NCI-H2171 (cell line): ENCODE results near the gene ZNF865.
A peak's percentile ranks its signal among the peaks of the same experiment; 100 is the strongest.

Experiments used
- DNase-seq: peaks from one replicate; lab custom pipeline; 2025; lab: John Stamatoyannopoulos, UW

Gene ZNF865

DNA sequence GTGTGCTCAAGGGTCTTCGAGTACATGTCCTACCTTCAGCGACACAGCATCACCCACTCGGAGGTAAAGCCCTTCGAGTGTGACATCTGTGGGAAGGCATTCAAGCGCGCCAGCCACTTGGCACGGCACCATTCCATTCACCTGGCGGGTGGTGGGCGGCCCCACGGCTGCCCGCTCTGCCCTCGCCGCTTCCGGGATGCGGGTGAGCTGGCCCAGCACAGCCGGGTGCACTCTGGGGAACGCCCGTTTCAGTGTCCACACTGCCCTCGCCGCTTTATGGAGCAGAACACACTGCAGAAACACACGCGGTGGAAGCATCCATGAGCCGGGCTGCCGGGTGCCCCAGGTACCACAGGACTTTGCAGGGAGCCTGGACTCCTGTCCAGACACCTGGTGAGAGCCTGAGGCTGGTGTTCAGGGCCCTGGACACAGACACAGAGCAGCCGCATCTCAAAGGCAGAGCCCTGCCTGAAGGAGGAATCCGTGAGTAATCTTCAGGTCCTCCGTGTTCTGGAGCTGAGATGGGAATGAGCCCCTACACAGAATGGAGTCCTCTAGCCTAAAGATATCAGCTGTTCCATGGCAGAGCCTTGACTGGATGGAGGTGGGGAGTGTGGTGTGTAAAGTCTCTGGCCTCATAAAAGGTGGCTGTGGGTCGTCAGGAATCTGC, 39.5 kb downstream of the ZNF865 start:
- no peak for DNase-seq

DNA sequence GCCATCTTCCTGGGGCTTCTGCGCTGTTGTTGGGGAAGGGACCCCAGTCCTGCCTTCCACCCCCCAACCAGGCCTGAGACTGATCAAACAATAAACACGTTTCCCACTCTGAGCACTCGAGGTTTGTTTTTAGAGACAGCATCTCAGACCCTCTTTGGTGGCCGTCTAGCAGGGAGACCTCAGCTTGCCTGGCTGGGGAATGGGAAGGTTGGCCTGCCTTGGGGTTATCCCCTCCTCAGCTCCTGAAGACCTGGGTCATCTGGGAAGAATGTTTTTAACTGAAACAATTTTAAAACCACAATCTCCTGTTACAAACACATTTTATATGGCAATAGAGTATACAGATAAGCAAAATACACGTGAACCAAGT, 40.0 kb downstream of the ZNF865 start:
- DNase-seq: no peak

DNA sequence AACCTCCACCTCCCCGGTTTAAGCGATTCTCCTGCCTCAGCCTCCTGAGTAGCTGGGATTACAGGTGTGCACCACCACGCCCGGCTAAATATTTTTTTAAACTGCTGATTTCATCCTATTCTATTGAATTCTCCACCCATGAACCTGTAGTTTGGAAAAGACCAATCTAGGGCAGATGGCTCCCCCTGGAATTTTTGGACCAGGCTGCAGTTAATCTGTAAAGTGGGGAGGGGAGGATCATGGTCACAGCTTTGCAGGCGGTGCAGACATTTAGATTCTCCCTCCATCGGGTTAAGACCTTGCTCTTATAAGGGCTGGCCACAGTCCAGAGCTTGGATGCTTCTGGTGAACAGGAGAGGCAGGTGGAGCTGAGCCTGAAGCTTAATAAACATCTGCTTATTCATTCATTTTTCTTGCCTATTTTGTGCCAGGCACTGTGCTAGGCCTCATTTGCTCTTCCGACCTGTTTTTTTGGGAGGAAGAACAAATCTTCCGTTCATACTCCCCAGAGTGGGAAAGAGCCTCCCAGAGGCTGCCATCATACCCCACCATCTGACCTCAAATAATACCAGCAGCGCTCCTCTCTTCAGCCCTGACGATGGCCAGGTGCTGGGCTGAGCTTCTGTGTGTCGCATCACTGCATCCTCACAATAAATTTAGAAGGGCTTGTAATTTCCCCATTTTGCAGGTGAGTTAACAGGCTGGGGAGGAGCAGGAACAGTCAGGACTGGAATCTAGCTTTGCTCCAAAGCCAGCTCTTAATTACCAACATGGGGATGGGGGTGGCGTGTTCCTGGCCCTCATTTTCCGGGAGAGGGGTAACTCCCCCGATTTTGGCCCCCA, 41.7 kb downstream of the ZNF865 start:
- no peak for DNase-seq

DNA sequence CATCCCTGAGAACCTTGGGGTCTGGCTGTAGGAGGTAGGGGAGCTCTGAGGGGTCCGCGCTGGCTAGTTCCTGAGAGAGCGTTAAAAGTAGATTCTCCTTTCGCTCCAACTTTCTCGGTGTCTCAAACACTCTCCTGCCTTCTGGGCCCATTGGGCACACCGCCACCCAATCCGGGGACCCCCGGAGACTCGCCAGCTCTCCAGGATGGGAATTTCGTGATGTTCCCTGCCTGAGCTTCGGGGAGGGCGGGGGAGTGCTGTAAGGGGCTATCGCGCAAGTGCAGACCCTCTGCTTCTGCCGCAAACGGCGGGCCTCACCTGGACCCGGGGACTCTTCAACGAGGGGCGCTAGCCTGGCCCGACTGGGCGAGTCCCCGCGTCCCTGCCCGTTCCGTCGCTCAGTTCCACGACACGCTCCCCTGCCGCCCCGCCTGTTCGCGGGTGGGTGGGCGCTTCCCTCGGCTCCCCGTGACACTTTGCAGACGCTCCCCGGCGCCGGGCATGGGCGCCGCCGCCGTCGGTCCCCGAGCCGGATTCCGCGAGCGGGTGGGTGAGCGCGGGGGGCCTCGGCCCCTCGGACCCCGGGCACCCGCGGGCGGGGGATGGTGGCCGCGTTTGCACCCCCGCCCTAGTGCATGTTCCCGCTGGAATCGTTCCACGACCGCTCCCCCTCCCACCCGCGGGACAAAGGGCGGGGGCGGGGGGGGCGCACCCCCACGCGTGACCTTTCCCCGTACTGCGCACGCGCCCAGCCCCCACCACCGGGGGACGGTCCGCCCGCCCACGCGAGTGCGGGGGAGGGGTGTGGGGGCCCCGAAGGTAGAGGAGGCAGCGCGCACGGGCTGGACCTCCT, 42.5 kb downstream of the ZNF865 start, which contains the start of gene CCDC106:
Gene CCDC106, plus strand, starts transcription at position 481 of the 853 bp plus-strand sequence. CDS start 835 bp downstream, outside the sequence.
- peak; percentile 73 for DNase-seq

DNA sequence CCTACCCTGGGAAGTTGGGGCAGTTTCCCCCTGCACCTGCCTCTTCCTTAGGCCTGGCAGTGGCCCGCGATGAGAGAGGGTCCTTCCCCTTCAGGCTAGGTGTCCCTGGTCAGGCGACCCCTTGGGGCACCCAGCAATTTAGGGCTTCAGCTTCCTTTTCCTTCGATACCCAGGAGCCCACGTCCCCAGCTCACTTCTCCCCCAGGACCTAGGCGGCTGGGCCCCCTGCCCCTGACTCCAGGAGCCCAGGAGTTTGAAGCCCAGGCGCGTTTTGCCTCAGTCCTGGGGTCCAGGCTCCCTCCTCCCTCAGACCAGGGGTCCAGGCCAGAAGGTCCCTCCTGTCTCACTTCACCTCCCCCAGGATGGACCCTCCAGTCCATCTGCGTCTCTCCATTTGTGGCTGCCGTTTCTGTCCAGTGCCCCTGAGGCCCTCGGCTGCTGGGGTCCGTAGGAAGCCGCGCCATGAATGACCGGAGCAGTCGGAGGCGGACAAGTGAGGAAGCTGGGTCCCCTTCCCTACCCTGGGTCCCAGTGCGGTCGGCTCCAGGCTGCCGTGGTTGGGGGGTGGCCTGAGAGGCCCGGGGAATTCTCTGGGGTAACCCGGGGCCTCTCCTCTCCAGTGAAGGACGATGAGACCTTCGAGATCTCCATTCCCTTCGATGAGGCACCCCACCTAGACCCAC, 43.3 kb downstream of the ZNF865 start:
- DNase-seq: no peak

DNA sequence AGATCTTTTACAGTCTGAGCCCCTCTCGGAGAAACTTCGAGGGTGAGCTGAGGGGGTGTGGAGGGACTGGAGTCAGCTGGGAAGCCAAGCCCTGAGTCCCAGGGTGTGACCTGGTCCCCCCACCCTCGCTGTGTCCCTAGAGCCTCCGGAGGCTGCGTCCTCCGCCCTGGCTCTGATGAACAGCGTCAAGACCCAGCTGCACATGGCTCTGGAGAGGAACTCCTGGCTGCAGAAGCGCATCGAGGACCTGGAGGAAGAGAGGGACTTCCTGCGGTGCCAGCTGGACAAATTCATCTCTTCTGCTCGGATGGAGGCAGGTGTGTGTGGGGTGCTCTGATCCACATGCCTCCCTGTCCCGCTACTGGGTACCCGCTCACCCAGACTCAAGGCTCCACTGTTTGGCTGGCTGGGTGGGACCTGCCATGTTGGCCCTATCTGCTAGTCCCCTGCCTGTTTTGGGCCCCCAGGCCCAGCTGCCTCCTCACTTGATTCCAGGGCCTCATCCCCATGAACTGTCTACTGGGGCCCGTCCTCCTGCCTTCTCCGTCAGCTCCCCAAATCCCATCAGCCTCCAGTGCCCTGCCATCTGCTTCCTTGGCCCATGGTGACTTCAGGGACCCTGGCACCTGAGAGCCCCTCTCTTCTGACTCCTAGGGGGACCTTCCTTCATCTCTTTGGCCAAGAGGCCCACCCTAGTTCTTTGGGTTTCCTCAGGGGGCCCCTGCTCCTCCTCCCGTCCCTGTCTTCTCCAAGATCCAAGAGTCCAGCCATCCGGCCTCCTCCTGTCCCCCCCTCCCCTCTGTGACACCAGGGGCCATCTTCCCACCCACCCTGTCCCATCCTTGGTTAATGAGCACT, 44.0 kb downstream of the ZNF865 start:
- no peak for DNase-seq

DNA sequence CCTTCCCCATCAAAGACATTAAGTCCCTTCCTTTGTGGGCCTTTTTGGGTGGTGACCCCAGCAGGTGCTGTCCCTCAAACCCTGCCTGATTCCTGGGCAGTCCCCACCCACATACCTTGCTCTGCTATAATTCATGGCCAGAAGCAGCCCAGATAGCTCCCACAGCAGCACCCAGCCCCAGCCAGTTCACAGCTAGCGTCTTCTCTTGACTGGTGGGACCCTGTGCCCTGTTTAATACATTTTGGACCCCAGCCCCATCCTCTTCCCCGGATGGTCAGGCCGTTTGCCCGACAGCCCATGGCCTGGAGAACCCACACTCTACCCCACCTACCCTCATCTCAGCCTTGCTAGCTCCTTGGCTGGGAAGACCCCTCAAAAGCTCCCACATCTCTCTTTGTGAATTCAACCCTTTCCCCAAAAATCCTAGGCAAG, 44.7 kb downstream of the ZNF865 start:
- no peak for DNase-seq

DNA sequence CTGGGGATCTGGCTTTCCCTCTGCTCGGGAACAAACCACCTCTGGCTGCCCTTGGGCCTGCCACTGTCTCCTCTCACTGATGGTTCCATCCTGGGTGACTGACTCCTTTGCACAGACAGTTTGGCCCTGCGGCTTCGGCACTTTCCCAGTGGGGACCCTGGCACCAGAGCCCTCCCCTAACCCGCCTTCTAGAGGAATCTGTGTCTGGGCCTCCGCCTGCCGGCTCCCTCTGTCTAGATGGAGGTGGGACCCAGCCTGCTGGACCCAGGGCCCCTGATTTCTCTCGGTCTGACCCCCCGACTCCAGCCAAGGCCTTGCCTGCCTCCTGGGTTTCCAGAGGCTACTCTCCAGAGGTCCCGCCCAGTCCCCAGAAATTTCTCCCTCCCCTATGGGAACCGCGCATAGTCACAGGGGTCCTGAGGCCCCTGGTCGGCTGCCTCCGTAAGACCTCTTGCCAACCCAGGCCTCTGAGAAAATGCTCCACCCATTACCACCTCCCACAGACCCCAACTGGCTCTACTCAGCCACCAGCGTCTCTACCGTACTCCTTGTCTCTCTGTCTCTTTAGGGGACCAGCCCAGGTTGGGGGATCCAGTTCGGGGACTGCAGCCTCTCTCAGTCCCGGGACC, 45.3 kb downstream of the ZNF865 start:
- DNase-seq: no peak

DNA sequence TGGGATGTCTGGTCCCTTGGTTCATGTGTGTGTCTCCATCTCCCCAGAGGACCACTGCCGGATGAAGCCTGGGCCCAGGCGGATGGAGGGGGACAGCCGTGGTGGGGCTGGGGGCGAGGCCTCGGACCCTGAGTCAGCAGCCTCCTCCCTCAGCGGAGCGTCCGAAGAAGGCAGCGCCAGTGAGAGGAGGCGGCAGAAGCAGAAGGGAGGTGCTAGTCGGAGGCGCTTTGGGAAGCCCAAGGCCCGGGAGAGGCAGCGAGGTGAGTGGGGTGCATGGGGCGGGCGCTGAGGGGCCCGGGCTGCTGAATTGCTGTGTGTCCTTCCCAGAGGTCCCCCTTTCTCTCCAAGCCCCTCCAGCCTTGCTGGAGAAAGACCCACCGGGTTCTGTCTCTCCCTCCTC, 45.8 kb downstream of the ZNF865 start:
- DNase-seq: no peak

DNA sequence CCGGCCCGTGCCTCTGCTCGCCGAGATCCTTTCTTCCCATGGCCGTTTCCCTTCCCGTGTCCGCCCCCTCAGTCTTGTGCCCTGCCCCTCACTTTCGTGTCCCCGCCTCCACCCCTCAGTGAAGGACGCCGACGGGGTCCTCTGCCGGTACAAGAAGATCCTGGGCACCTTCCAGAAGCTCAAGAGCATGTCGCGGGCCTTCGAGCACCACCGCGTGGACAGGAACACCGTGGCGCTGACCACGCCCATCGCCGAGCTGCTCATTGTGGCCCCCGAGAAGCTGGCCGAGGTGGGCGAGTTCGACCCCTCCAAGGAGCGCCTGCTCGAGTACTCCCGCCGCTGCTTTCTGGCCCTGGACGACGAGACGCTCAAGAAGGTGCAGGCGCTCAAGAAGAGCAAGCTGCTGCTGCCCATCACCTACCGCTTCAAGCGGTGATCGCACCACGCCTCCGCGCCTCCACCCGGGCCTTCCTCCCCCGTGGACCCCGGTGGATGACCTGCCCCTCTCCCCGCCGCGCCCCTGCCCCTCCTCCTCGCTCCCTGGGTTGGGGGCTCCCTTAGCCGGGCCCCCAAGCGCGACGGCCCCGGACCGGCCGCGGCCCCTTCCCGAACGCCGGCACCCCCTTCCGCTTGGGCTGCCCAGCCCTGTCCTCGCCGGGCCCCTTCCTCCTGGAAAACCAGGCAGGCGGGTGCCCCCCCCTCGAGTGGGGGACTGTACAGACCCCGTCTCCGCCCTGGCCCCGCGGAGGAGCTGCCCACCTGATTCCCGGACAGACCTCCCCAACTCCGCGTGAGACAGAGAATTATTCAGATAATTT, 47.1 kb downstream of the ZNF865 start:
- no peak for DNase-seq

DNA sequence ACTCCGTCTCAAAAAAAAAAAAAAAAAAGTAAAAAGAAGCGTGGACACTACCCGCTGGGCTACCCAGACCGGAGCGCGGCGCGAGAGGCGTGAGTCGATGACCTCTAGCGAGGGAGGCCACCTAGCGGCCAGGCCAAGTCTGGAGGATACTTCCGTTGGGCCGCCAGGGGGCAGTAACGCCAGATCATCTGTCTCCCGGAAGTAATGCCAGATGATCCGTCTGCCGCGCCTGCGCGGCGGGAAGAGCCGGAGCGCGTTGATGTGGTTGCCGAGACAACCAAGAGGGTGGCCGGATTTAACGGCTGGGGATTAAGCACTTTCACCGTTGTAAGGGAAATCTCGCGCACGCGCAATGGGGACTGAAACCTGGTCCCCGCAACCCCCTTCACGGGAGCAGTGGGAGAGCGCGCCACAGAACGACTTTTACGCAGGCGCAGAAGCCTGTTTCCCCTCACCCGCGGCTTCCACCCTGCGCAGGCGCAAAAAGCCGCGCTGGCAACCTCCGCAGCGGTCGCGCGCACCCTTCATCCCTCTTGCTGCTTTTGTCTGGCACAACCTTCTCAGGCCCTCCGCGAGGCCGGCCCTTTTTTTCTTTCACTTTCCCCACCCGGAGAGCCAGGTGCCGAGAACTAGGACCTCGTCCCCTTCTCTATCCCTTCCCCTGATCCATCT, 48.3 kb downstream of the ZNF865 start:
- DNase-seq: peak; percentile 96

DNA sequence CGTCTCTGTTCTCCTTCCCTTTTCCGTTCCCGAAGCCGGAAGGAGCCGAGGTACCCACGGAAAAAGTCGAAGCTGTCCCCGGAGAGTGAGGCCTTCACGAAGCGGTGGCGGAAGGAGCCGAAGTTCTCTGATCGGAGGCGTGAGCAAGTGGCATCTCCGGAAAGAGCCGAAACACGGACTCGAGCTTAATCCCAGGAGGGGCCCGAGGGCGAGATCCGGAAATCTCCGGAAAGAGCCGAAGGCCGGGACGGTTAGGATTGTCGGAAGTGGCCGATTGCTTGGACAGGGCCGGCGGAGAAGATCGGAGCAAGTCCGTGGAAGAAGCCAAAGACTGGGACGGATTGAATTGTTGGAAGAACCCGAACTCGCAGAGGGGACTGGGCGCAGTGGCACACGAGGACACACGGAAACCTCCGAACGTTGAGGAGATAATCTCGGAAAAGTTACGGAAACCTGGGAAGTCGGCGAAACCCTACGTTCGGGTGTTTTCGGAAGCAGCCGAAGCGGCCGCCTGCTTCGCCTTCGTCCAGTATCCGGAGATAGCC, 48.9 kb downstream of the ZNF865 start:
- DNase-seq: peak; percentile 98

DNA sequence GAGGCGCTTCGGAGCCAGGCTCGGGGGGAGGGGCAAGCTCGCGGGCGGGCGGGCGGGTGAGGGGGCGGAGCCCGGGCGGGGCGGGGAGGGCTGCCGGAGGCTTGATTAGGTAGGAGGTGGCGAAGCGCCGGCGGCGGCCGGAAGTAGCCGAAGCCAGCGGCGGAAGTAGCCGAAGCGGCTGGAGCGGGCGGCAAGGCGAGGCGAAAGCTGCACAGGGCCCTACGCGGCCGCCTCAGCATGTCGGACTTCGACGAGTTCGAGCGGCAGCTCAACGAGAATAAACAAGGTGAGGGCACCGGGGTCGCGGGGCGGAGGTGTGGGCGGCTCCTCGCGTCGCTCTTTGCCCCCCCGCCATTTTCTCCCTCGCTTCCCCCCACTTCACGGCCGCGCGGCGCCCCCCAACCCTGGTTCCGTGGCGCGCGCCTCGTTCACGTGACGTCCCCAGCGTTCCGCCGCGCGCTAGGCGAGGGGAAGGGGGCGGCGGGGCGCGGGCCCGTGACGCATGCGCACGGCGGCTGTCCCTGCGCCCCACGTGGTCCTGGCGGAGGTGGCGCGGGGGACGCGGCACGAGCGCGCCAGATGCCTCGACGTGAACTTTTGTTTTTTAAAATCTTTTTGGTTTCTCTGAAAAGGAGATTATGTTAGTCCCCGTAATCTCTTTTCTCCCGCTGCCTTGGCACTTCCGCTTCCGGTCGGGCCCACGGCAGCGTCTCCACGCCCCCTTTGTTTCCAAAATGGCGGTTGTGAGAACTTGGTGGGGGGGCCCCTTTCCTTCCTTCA, 49.6 kb downstream of the ZNF865 start, which contains the start of gene U2AF2:
Gene U2AF2, plus strand, starts transcription at position 168 of the 780 bp plus-strand sequence. Its CDS starts 70 bp downstream, at position 238.
- DNase-seq: peak; percentile 91

DNA sequence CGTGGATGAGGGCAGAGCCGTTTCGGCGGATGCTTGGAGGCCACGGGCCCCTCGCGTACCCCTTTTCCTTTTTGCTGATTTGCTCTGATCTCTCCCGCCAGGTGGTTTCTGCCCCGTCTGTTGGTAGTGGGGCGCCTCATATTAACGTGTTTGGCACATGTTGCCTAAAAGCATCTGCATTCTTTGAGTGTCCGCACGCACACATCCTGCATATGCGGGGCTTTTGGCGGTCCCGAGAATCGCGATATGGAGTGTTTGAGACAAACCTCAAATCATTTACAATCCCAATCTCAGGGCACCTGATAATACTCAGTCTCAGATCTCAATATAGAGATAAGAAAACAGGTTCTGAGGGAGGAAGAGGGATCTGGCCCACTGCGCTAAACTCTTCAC, 50.2 kb downstream of the ZNF865 start:
- DNase-seq: no peak

DNA sequence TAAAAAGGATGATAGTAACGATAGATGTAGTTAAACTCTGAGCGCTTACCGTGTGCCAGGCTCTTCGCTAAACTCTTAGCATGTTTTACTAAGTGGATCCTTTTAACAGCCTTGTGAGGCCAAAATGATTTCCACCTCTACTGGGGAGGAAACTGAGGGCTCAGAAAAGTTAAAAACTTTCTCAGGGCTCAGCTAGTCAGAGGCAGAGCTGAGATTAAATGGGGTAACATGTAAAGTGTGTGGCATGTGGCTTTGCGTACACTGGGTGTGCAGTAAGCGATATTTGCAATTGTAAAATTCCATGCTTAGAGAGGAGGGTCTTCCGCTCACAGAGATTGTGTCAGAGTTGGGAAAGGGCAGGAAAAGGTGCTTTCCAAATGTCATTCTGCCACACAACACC, 51.1 kb downstream of the ZNF865 start:
- no peak for DNase-seq

DNA sequence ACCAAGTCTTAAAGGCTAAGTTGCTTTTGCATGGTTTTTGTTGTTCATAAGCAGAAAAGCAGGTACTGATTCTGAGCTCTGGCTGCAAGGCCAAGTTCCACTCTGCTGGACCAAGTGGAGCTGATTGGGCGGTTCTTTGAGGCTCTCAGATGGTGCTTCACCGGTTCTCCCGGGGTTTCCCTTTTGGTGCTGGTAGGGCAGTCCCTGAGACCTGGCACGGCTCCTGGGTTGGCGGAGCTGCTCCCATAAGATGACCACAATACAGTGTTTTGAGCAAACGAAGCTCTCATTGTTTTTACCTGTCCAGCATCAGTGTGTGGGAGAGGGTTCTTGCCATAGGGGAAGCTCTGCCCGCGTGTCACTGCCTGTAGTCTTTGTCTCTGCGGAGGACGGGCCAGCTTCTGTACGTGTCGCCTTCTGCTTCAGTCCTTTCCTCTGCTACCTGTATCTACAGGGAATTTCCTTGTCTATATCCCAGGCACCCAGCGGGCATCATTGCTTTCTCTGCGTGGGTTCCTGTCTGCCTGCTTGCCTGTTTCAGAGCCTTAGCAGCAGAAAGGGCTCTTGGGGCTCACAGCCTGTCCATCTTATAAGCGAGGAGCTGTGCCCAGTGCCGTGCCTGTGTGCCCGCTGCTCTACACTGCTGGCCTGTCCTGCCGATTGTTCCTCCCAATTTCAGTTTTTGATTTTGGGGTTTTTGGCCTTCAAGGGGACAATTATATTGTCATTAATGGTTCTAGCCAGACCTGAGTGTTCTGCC, 51.7 kb downstream of the ZNF865 start:
- no peak for DNase-seq

DNA sequence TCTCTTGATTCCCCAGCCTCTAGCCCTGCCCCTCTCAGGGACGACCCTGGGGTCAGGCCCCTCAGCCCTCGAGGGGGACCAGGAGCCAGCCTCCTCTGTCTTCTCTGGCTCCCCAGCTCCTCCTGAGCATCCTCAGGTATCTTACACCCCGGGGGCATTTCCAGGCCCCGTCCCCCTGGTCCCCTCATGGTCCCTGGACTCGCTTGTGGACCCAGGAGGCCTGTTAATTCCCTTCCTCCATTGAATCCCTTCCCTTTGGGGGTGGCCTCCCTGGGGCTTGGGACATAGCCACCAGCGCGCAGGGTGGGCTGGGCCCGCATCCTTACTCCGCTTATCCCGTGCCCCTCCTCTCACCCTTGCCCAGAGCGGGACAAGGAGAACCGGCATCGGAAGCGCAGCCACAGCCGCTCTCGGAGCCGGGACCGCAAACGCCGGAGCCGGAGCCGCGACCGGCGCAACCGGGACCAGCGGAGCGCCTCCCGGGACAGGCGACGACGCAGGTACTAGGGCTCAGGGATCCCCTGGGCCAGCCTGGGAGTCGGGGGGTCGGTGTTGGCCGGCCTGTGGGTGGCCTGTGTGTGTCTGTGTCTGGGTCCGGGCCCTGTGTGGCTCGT, 53.5 kb downstream of the ZNF865 start:
- DNase-seq: no peak
